HG02884 (cell line): ENCODE results near the gene PRKCA.
"Not testable (repeated sequence)": the region's sequence is repeated elsewhere in the genome, so short reads cannot be mapped to it uniquely, and the experiment has no call there.

Experiments
- ATAC-seq: cut with Tn5 transposase; IDR thresholded peaks from one replicate; pipeline ENCODE4 v1.9.1; 2021; ENCODE audit warnings: mild to moderate bottlenecking, moderate library complexity; ENCODE audit not compliant: unreplicated experiment

Gene PRKCA

DNA sequence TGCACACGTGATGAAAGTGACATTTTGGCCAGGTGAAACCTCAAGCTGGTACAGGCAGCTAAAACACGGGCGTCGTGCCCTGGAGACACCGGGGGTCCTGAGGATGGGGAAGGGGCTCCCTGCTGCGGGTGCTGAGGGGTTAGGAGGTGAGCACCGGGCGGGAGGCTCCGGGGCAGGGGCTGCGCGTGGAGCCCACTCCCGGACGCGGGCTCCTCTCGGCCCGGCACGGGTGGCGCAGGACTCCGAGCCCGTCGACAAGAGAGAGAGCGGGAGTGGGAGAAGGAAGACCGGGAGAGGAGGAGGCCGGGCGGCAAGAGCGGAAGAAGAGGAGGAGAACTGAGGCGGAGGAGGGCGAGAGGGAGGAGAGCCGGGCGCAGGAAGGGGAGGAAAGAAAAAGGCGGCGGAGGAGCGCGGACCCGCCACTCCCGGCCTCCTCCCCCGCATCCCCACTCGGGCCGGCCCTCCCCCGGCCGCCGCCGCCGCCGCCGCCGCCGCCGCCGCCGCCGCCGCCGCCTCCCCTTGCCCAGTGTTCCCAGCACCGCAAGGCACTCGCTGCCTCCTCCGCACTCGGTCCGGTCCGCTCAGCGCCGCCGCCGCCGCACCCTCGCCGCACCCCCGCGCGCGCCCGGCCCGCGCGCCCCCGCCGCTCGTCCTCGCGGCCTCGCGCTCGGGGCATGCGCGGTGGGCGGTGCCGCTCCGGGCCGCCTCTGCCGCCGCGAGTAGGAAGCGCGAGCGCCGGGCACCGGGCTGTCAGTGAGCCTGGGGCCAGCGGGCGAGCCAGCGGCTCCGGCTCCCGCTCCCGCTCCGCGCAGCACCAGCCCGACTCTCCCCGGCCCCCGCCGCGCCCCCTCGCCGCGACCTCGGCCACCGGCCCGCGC lies at the start of gene PRKCA:
TSS of gene PRKCA (plus strand) at position 750 of the 878 bp plus-strand sequence.
- ATAC-seq = peak; percentile 67

DNA sequence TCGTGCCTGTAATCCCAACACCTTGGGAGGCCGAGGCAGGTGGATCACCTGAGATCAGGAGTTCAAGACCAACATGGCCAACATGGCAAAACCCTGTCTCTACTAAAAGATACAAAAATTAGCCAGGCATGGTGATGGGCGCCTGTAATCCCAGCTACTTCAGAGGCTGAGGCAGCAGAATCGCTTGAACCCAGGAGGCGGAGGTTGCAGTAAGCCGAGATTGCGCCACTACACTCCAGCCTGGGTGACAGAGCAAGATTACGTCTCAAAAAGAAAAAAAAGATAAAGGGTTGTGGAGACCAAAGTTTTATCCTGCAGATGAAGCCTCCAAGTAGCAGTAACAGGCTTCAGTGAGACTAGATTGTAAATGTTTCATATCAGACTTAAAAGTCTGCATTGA lies 49.0 kb upstream of the PRKCA start:
- ATAC-seq = not testable (repeated sequence)

DNA sequence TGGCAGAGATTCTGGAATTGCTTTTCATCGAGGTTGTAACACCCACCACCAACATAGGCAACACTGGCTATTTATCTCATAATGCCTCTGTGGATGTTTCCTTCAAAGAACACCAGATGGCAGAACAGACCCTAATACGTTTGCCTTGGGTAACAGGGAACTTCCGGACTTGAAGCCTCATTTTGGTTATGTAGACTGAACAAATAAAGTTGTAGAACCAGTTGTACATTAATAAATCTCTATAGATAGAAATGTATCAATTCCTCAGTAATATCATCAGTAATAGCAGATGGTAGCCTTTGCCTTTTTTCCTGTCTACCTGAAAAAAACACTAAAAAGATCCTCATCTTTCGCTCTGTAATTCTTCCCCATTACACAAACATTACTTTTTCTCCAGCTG lies 47.3 kb upstream of the PRKCA start:
- ATAC-seq = no peak

DNA sequence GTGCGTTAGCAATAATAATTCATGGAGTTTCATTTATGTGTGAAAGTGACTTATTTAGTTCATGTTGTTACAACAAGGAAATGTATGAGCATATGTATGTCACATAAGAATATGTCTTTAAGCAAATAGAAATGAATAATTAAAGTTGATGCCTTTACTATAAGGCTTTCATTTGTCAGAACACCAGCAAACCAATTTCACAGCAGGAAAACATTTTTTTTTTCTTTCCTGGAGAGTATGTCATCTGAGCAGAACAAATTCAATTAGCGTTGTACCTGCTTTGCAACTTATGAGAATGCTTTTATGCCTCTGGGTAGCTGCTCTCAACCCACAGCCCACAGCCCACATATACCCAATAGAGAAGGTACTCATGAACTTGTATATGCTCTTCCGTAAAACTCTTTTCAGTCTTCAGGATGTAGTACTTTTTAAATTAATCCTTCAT lies 46.9 kb upstream of the PRKCA start:
- ATAC-seq = no peak

DNA sequence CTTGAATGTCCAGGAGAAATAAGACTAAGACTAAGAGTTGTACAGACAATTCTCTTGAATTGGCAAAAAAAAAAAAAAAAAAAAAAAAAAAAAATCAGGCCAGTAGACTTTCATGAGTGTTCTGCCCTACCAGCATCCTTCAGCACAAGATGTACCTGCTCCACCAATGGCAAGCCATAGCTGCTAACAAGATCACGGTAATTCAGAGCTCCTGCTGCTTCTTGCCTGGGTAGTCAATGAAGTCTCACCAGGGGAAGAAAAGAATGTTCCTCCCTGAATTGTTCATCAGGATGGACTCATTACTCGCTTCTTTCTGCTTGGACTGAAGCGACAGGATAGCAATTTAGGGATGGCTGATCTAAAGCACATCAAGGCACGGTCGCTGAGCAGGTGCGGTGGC lies 42.1 kb upstream of the PRKCA start:
- no peak for ATAC-seq

DNA sequence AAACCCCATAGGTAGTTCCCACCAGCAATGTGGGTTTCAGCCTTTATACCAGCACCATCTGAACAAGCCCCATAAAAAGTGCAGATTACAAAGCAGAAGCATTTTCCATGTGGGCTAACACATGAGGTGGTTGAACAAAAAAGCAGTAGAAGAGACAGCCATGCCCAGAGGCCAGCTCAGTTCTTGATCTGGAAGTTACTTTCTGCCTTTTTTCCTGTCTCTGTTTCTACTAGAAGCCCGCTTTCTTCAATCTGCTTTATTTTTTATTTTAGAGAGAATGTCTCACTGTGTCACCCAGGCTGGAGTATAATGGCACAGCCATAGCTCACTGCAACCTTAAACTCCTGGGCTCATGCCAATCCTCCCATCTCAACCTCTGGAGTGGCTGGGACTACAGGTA lies 41.7 kb upstream of the PRKCA start:
- ATAC-seq = no peak

DNA sequence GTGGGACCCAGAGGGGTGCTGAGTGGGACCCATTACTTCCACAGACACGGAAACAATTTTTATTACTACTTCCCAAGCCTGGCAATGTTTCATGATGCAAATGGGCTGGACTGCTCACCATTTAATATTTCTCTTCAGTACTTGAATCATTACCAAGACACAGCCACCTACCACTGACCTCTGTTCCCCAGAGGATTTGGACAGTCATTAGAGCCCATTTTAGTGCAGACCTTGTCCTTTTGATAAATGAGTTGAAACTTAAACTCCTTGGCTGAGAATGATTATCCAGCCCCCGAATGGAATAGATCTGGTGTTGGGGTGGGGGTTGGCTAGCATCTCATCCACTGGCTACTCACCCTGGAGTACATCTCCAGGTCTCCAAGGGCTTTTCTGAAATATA lies 39.6 kb upstream of the PRKCA start:
- ATAC-seq = no peak

DNA sequence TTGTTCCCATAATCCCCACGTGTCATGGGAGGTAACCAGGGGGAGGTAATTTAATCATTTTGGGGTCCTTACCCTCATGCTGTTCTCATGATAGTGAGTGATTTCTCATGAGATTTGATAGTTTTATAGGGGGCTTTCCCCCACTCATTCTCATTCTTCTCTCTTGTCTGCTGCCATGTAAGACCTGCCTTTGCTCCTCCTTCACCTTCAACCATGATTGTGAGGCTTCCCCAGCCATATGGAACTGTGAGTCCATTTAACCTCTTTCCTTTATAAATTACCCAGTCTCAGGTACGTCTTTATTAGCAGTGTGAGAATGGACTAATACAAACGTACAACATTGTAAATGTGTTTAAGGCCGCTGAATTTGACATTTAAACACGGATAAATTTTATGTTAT lies 37.7 kb upstream of the PRKCA start:
- no peak for ATAC-seq

DNA sequence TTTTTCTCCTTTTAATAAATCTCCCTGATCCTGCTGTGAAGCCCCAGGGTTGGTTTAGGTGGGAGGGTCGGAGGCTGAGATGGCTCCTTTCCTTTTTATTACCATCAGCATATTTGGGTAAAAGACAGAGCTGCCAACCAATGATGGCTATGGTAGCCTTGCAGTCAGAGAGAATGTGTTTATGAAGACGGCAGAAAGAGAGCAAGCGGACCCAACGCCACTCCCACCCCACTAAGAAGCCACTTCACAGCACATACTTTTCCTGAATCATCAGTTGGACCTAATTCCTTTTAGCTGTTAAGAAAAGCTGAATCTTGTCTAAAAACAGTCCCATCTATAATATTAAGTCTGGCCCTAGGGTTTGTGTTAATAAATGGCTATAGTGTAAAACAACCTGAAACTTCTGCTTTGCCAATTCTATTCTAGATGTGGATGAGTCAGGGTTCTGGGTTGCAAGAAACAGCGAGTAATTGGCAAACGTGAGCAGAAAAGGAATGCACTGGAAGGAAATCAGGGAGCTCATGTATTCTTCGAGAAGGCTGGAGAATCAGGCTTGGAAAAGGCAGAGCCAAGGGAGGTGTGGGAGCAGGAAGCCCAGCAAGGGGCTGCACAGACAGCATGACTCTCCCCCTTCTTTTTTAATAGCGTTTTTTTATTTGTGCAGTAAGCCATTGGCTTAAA lies 34.0 kb upstream of the PRKCA start:
- no peak for ATAC-seq

DNA sequence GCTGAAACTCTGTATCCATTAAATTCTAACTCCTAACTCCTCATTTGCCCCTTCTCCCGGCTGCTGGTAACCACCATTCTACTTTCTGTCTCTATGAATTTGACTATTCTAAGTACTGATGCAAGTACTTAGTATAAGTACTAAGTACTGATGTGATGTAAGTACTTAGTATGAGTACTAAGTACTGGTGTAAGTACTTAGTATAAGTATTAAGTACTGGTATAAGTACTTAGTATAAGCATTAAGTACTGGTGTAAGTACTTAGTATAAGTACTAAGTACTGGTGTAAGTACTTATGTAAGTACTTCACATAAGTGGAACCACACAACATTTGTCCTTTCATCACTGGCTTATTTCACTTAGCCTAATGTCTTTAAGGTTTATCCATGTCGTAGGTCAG lies 32.3 kb upstream of the PRKCA start:
- ATAC-seq = no peak

DNA sequence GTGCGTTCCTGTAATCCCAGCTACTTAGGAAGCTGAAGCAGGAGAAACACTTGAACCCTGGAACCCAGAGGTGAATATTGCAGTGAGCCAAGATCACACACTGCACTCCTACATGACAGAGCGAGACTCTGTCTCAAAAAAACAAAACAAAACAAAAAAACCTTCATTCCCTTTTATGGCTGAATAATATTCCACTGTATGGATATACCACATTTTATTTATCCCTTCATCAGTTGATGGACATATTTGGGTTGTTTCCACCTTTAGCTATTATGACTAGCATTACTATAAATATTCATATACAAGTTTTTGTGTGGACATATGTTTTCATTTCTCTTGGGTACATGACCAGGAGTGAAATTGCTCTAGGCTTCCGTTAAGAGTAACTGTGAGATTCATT lies 30.9 kb upstream of the PRKCA start:
- no peak for ATAC-seq

DNA sequence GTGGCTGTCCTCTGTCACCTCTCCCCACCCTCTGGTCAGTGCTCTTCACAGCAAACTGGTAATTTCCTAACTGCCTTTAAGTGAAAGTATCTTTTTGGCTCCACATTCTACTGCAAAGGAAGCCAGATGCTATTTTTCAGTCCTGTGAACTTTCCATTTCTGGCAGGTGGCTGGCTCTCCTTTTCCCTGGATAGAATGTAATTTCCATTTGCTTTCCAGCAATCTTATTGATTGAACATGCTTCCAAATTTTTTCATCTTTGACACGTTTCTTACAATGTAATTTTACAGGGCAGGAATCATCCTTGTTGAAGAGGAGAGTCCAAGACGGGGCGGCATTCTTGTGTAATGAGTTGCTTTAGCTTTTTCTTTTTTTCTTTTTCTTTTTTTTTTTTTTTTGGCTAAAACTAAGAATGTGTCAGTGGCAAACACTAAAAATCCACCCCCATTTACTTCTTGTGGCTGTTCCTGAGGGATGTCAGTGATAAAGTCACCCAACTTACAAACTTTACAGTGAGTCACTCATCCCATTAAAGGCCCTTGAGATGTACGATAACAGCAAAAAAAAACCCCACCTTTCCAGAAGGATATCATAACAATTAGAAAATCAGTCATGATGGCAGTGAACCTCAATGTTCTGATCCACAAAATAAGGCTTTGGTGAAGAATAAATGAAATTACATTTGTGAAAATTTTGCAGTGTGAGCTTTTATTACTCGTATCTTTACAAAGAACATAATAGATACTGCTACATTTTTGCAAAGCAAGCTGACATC lies 29.4 kb upstream of the PRKCA start:
- no peak for ATAC-seq

DNA sequence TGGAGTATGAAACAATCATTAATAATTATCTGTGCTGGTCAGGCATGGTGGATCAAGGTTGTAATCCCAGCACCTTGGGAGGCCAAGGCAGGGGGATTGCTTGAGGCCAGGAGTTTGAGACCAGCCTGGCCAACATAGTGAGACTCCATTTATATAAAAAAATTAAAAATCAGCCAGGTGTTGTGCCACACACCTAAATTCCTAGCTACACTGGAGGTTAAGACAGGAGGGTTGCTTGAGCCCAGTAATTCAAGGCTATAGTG lies 28.9 kb upstream of the PRKCA start:
- no peak for ATAC-seq

DNA sequence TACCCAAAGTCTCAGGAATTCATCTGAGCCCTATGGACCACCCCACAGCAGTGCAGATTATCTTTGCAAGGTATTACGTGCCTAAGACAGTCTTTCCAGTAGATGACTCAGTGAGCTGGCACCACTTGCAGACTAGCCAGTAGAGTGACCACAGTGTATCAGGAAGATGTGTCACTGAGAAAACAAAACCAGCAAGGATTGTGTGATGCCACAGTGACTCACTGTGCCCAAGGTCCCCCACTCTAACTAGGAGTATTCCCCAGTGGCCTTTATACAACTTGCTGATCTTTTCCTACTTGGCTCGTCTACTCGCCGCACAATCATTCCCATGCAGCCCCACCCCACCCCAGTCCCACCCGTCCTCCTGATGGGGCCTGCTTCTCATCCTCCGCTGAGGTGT lies 26.8 kb upstream of the PRKCA start:
- no peak for ATAC-seq

DNA sequence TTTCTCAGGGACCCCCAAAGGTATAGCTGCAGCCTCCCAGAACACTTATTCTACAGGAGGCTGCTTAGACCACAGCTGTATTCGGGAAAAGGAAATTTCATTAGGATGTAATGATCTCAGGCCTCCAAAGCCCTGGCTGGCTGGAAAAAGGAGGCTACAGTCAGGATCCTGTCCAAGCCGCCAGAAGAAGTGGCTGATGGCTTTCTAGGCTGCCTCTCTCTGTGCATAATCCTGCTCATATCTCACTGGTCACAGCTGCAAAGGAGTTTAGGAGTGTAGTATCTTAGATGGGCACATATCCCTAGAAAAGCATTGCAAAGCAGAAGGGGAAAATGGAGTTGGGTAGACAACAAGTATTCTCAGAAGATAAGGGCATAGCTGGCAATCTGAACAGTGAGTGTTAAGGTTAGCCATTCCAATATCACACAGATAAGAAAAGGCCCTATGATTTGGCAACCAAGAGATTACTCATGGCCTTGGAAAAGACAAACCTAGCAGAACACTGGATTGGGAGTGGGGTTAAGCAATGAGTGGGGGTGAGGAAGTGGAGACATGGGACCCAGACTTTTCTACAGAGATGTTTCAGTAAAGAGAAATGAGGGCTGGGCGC lies 26.0 kb upstream of the PRKCA start:
- no peak for ATAC-seq

DNA sequence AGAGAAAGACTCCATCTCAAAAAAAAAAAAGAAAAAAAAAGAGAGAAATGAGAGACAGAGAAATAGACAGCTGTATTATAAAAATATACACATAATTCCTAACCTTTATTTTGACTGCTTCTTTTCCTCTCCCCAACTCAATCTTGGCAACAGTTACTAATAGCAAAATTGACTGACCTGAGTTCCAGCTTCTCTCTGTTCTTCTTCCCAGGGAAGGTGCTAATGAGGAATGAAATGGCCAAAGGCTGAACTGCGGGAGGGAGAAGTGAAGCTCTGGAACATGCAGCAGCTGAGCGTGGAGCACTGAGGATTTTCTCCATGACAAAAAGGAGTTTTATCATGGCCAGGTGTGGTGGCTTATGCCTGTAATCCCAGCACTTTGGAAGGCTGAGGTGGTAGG lies 25.2 kb upstream of the PRKCA start:
- no peak for ATAC-seq

DNA sequence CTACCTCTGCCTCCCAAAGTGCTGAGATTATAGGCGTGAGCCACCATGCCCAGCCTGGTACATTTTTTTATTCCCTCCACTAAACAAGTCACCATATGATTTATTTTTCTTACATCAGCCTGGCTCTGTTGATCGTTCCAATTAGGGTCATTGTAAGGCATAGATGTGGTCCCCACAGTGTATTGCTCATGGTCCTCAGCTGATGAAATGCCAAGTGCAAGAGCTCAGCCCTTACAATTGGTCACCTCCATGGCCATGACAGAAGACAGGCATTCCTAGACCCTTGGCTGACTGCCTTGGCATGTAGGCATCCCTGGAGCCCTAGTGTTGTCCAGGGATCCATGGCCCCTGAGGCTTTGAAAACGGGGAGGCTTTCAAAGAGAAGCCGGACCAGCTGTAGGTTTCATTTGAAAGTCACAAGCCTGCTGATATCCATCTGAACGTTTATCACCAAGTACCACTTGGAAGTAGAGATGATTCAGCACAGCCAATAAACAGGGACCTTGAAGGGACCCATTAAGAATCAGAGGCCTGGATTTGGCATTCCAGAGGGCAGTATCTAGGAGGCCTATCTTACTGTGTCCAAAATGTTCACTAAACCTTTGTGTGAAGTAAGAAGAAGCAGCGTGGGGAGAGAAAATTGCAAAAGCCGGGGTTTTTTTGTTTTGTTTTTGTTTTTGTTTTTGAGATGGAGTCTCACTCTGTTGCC lies 20.6 kb upstream of the PRKCA start:
- ATAC-seq = no peak

DNA sequence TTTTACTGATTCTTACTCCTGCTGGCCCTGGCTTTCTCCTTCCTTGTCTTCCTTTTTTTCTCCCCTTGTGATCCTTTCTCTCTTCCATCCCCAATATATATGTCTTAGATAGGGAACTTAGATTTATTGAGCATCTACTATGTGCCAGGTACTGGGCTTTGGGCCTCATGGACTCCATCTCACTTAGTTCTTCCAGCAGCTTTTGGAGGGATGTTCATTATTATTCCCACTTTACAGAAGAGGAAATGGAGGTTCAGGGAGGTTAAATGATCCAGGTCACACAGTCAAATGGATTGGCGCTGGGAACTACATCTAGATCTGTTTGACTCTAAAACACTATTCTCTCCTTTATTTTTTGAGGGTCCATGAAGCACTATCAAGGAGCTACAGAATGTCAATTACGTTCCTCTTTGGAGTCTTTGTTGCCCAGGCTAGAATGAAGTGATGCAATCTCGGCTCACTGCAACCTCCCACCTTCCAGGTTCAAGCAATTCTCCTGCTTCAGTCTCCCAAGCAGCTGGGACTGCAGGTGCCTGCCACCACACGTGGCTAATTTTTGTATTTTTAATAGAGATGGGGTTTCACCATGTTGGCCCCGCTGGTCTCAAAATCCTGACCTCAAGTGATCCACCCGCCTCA lies 19.0 kb upstream of the PRKCA start:
- ATAC-seq = no peak

DNA sequence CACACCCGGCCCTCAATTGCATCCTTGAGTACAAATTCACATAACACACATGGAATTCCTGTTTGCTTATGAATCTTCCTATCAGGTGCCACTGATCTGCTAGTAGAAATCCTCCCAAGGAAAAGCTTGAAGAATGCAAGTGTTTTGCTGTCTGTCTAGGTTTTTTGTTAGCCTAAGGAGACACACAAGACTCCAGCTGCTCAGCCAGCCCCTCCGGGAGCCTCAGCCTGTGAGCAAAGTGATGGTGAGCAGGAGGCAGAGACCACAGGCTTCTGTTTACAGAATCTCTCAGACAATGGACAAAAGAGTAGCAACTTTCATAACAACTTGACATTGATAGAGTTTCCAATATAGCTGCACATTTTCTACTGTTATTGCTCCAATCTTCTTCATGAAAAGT lies 18.4 kb upstream of the PRKCA start:
- no peak for ATAC-seq

DNA sequence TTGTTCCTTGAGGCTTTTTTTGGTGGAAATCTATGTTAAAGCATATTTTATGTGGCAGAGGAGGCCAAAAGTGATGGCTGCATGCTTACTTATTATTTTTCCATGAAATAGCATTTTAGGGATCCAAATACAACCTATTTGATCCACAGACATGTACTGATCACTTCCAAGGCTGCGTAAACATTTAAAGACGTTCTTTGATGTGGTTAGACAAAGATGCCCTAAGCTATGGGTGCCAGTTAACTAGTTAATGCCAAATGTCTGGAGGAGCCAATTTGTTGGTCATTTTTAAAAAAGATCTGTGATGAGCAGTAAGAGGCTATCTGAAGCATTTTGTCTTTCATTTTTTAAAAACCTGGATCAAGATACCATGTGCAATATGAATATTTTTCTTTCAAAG lies 17.3 kb upstream of the PRKCA start:
- no peak for ATAC-seq
